MM.1S (cell line): ENCODE measurements around the gene PADI3.

ENCODE experiments used
- DNase-seq: peaks from one replicate; pipeline ENCODE4 v3.0.0-alpha.2; 2015
- H2AFZ ChIP-seq: fragments of 300-600 bp; sonication (generic); 2 replicates; pipeline ENCODE4 v1.6.0; 2016; ENCODE audit warnings: antibody characterized with exemption, low read length
- H3F3A ChIP-seq: fragments of 300-600 bp; sonication (generic); 2 replicates; pipeline ENCODE4 v1.6.1; 2016; ENCODE audit warnings: mild to moderate bottlenecking, antibody characterized with exemption, low read length, moderate library complexity, mixed read lengths; ENCODE audit not compliant: insufficient read depth
- H3K27ac ChIP-seq: fragments of 300-600 bp; sonication (generic); 2 replicates; pipeline ENCODE4 v1.5.1; 2016; ENCODE audit warnings: mild to moderate bottlenecking, low read length
- H3K27me3 ChIP-seq: fragments of 300-600 bp; sonication (generic); replicated peaks from 2 replicates; pipeline ENCODE4 v1.6.0; 2016; ENCODE audit warnings: low read length; ENCODE audit not compliant: insufficient read depth
- H3K36me3 ChIP-seq: fragments of 300-600 bp; sonication (generic); replicated peaks from 2 replicates; pipeline ENCODE4 v1.6.1; 2016; ENCODE audit warnings: mild to moderate bottlenecking, low read length, mixed read lengths; ENCODE audit not compliant: insufficient read depth
- H3K4me1 ChIP-seq: fragments of 300-600 bp; sonication (generic); 2 replicates; pipeline ENCODE4 v1.6.1; 2016; ENCODE audit warnings: low read length, mixed read lengths
- H3K4me2 ChIP-seq: fragments of 300-600 bp; sonication (generic); 2 replicates; pipeline ENCODE4 v1.6.0; 2016; ENCODE audit warnings: low read depth, low read length
- H3K4me3 ChIP-seq: fragments of 300-600 bp; sonication (generic); 2 replicates; pipeline ENCODE4 v1.5.1; 2016; ENCODE audit warnings: low read length, mixed read lengths
- H3K79me2 ChIP-seq: fragments of 300-600 bp; sonication (generic); 2 replicates; pipeline ENCODE4 v1.6.1; 2016; ENCODE audit warnings: mixed run types, low read length, mixed read lengths
- H3K9ac ChIP-seq: fragments of 300-600 bp; sonication (generic); 2 replicates; pipeline ENCODE4 v1.6.1; 2016; ENCODE audit warnings: low read length, mixed read lengths
- H3K9me2 ChIP-seq: fragments of 300-600 bp; sonication (generic); replicated peaks from 2 replicates; pipeline ENCODE4 v1.6.1; 2016; ENCODE audit warnings: mild to moderate bottlenecking, low read length, mixed read lengths; ENCODE audit not compliant: insufficient read depth
- H3K9me3 ChIP-seq: fragments of 300-600 bp; sonication (generic); replicated peaks from 2 replicates; pipeline ENCODE4 v1.6.1; 2016; ENCODE audit warnings: mild to moderate bottlenecking, low read length, mixed read lengths; ENCODE audit not compliant: insufficient read depth
- H4K20me1 ChIP-seq: fragments of 300-600 bp; sonication (generic); 2 replicates; pipeline ENCODE4 v1.6.1; 2016; ENCODE audit warnings: mild to moderate bottlenecking, low read length, moderate library complexity, mixed read lengths; ENCODE audit not compliant: insufficient read depth
- CTCF ChIP-seq: fragments of 300-600 bp; sonication (generic); IDR thresholded peaks from 2 replicates; pipeline ENCODE4 v1.5.1; 2016; ENCODE audit warnings: antibody characterized with exemption, low read length, mixed read lengths
- EZH2 ChIP-seq: fragments of 300-600 bp; sonication (generic); optimal IDR thresholded peaks from 2 replicates; pipeline ENCODE3; 2017; ENCODE audit warnings: low read depth, mild to moderate bottlenecking, antibody characterized with exemption, low read length, mixed read lengths
- EZH2phosphoT487 ChIP-seq: fragments of 300-600 bp; sonication (generic); IDR thresholded peaks from 2 replicates; pipeline ENCODE4 v1.6.1; 2018; ENCODE audit warnings: antibody characterized with exemption, low read length

The PADI3 gene

DNA sequence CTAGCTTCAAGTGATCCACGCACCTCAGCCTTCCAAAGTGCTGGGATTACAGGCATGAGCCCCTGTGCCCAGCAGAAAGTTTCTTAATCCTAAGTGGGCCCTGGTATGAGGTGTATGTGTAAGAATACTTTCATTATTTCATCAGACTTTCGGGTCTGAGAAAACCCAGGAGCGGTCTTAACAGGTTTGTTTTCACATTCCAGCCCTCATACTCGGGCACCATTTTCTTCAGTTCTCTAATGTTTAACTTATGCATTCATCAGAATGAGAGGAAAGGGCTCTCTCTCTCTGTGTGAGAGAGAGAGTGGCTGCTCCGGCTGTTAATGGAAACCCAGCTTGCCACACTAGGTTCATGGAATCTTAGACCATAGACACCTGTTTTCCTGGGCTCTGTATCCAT lies 48.1 kb upstream of the PADI3 start:
- DNase-seq, result no peak
- H3K27ac ChIP-seq, result no peak overlapping the region
- no peak overlapping the region for H3K4me2 ChIP-seq
- H3K9me3 ChIP-seq, result no peaks in the 10 kb centered on the region
- H3K79me2 ChIP-seq, result no peaks in the 10 kb centered on the region
- no peak for TF ChIP-seq EZH2
- no peak for TF ChIP-seq CTCF
- TF ChIP-seq EZH2phosphoT487, result no peak
- H4K20me1 ChIP-seq, result no peaks in the 10 kb centered on the region
- H3K9ac ChIP-seq, result no peak overlapping the region
- no peak overlapping the region for H2AFZ ChIP-seq
- H3K27me3 ChIP-seq, result peaks cover 99% of the 10 kb centered on the region
- no peaks in the 10 kb centered on the region for H3F3A ChIP-seq
- H3K36me3 ChIP-seq, result no peaks in the 10 kb centered on the region
- no peaks in the 10 kb centered on the region for H3K4me1 ChIP-seq
- H3K4me3 ChIP-seq, result no peak overlapping the region
- H3K9me2 ChIP-seq, result no peaks in the 10 kb centered on the region

- no peak overlapping the region for H2AFZ ChIP-seq
- H3K27ac ChIP-seq, result no peak overlapping the region
Observed at GRCh38 chr1:17201201-17202021, 47.5 kb upstream of the PADI3 start.

DNA sequence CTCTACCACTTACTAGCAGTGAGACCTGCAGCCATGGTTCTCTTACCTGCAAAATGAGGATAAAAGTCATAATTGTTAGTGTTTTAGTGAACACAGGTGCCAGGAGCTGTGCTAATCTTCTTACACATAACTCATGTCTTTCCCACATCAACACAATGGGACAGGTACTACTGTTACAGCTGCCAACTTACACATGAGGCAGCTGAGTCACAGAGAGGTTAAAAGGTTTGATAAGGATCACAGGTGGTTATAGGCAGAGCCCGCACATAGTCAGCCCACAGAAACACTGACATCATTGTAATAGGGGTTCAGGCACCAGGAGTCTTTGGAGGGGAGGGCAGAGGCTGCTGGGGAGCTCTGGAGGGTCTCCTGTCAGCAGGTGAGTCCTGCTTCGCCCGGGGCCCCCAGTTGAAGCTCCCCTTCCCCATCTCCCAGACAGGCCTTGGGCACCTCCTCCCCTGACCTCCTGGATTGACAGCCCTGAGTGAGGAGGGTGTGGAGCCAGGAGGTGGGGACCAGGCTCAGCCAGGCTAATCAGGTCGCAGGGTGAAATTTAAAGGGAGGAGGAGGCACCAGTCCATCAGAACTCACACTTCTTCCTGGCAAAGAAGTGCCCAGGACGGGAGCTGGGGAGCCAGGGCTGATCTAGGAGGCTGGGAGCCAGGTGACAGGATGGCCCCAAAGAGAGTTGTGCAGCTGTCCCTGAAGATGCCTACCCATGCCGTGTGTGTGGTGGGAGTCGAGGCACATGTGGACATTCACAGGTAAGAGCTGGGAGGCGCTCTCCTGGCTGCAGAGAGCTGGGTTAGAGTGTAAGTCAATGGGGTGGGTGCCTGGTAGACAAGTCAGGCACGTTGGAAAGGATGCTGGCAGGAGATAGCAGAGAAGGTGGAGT lies 44.1 kb upstream of the PADI3 start, which contains the start of gene PADI1:
Gene PADI1 (plus strand): TSS at position 583 of the 895 bp plus-strand sequence. CDS start 90 bp downstream, at position 673.
- Histone ChIP-seq H3K79me2 (no peaks in the 10 kb centered on the region), H3K9ac (no peak within 1 kb of the TSS), H3K27ac (no peak within 1 kb of the TSS), H3F3A (no peaks in the 10 kb centered on the region), H3K4me2 (no peak within 1 kb of the TSS), H3K36me3 (no peaks in the 10 kb centered on the region), H3K9me2 (no peaks in the 10 kb centered on the region), H3K4me1 (no peaks in the 10 kb centered on the region), H2AFZ (no peak within 1 kb of the TSS), H3K4me3 (no peak within 1 kb of the TSS), H3K27me3 (peaks cover 94% of the 10 kb centered on the region), H3K9me3 (no peaks in the 10 kb centered on the region), H4K20me1 (no peaks in the 10 kb centered on the region)
- no peak for DNase-seq
- TF ChIP-seq CTCF (no peak), EZH2phosphoT487 (no peak), EZH2 (no peak)

More at GRCh38 chr1:17201201-17202021, 47.5 kb upstream of the PADI3 start:
- Histone ChIP-seq H3K79me2 (no peaks in the 10 kb centered on the region), H3F3A (no peaks in the 10 kb centered on the region), H3K27me3 (peaks cover 99% of the 10 kb centered on the region), H3K9me2 (no peaks in the 10 kb centered on the region), H3K36me3 (no peaks in the 10 kb centered on the region), H3K9ac (no peak overlapping the region), H3K4me1 (no peaks in the 10 kb centered on the region), H3K4me2 (no peak overlapping the region), H4K20me1 (no peaks in the 10 kb centered on the region), H3K4me3 (no peak overlapping the region), H3K9me3 (no peaks in the 10 kb centered on the region)
- DNase-seq, result no peak
- TF ChIP-seq CTCF (no peak), EZH2phosphoT487 (no peak), EZH2 (no peak)
